Sigmoid colon (tissue), 7 donors: ENCODE measurements around the gene KLF11. TPM values are rescaled to one million over a fixed set of nuclear protein-coding genes. Genes with fewer than 3 reads are reported as not detected.
A peak's percentile ranks its signal among the peaks of the same experiment; 100 is the strongest.

Source experiments
- DNase-seq: peaks from one replicate; pipeline ENCODE4 v3.0.0-alpha.2; 2019
- H3K27ac ChIP-seq, 4 donors: fragments of 200-600 bp; sonication (generic); one replicate each; pipeline ENCODE4 v1.5.1; 2016 to 2019; ENCODE audit warnings: mild to moderate bottlenecking in 1 of 4
- H3K27me3 ChIP-seq, 3 donors: fragments of 200-600 bp; sonication (generic); one replicate each; pipeline ENCODE4 v1.5.1; 2019; ENCODE audit warnings: mild to moderate bottlenecking in 1 of 3
- H3K36me3 ChIP-seq, 4 donors: fragments of 200-600 bp; sonication (generic); one replicate each; pipeline ENCODE4 v1.5.1; 2016 to 2019
- H3K4me1 ChIP-seq, 4 donors: fragments of 200-600 bp; sonication (generic); one replicate each; pipeline ENCODE4 v1.5.1; 2017 to 2019
- H3K4me3 ChIP-seq, 4 donors: fragments of 200-600 bp; sonication (generic); one replicate each; pipeline ENCODE4 v1.5.1; 2017 to 2019; ENCODE audit warnings: mild to moderate bottlenecking in 2 of 4, moderate library complexity in 1 of 4
- H3K9me3 ChIP-seq, 4 donors: fragments of 200-600 bp in 3 of 4; sonication (generic) in 3 of 4; one replicate each; pipeline versions ENCODE4 v1.5.1 to v1.6.1; 2013 to 2019
- CTCF ChIP-seq, 4 experiments: fragments of 450-650 bp in 3 of 4; fragments of 200-600 bp in 1 of 4; IDR thresholded peaks; one replicate each; pipeline ENCODE4 v1.5.1; 2016 to 2019; ENCODE audit warnings: antibody characterized with exemption in 4 of 4, mild to moderate bottlenecking in 3 of 4, moderate library complexity in 2 of 4
- EP300 ChIP-seq, 4 donors: sonication (generic); formaldehyde crosslinking; IDR thresholded peaks; one replicate each; pipeline ENCODE4 v1.6.1; 2017; ENCODE audit warnings: antibody characterized with exemption in 4 of 4
- POLR2A ChIP-seq, 2 donors: fragments of 450-650 bp; IDR thresholded peaks; one replicate each; pipeline ENCODE4 v1.6.1; 2016; ENCODE audit warnings: antibody characterized with exemption in 2 of 2, mild to moderate bottlenecking in 2 of 2, moderate library complexity in 2 of 2
- POLR2AphosphoS5 ChIP-seq, 4 donors: sonication (generic); formaldehyde crosslinking; IDR thresholded peaks; one replicate each; pipeline ENCODE4 v1.6.1; 2017; ENCODE audit warnings: antibody characterized with exemption in 4 of 4
- WGBS, 2 donors: extraction: QIAGEN DNeasy Blood & Tissue Kit; methylation state at CpG; one replicate each; pipeline ENCODE4 v1.1.7; 2013; 5-methylcytosine and 5-hydroxymethylcytosine counted together
- intact Hi-C: fragments of 100-400 bp; cut with DNase I; formaldehyde crosslinking; loops from one replicate; pipeline ENCODE4 v1.15.1; 2023
- polyA plus RNA-seq, 3 donors: library from polyadenylated mRNA; stranded (reverse); fragments of 200-250 nt; gene quantifications; one replicate each; pipeline ENCODE4 v1.2.3, GENCODE V29; 2013
- total RNA-seq, 4 donors: library from RNA; depleted of rRNA; stranded (reverse); fragments of >200 nt; gene quantifications; one replicate each; pipeline ENCODE4 v1.1.0, GENCODE V29; 2016
- donor health status: healthy with polysubstance abuse.
- donor health status: Bipolar disorder and iron deficiency.
- donor health status: healthy.

Gene KLF11
- total and polyA plus RNA-seq, 7 donors: 3.9 to 41.3 (median 18.5) TPM

- DNase-seq: no peak
- TF ChIP-seq EP300 (IDR thresholded peaks at IDR 0.05) (no peak), CTCF (IDR thresholded peaks at IDR 0.05) (no peak), POLR2A (IDR thresholded peaks at IDR 0.05) (no peak), POLR2AphosphoS5 (IDR thresholded peaks at IDR 0.05) (no peak)
- H3K9me3 ChIP-seq: no peaks in the 10 kb centered on the region
- no peaks in the 10 kb centered on the region for H3K36me3 ChIP-seq
- H3K27ac ChIP-seq: no peak overlapping the region
- no peaks in the 10 kb centered on the region for H3K27me3 ChIP-seq
- H3K4me3 ChIP-seq: no peak overlapping the region
- whole genome bisulfite sequencing, 2 donors: 71 to 81% methylated on average over 5 of the region's 5 CpGs
- peaks cover 0 to 10% (median 5%) of the 10 kb centered on the region in 4 donors for H3K4me1 ChIP-seq
- intact Hi-C loops: no loop called here
These were observed 41.8 kb upstream of the KLF11 start for GRCh38 chr2:10001586-10001985.

GRCh38 chr2:10002109-10002508 is 41.2 kb upstream of the KLF11 start:
- no peak for TF ChIP-seq EP300 (IDR thresholded peaks at IDR 0.05)
- no peak for TF ChIP-seq CTCF (IDR thresholded peaks at IDR 0.05)
- no peak for TF ChIP-seq POLR2A (IDR thresholded peaks at IDR 0.05)
- no peak for TF ChIP-seq POLR2AphosphoS5 (IDR thresholded peaks at IDR 0.05)
- no peak overlapping the region for H3K27ac ChIP-seq
- H3K4me1 ChIP-seq: peaks cover 0 to 11% (median 9%) of the 10 kb centered on the region in 4 donors
- no peaks in the 10 kb centered on the region for H3K36me3 ChIP-seq
- H3K4me3 ChIP-seq: no peak overlapping the region
- WGBS, 2 donors: 52 to 80% methylated on average over 5 of the region's 5 CpGs
- no peaks in the 10 kb centered on the region for H3K27me3 ChIP-seq
- DNase-seq: no peak
- intact Hi-C loops: no loop called here
- H3K9me3 ChIP-seq: no peaks in the 10 kb centered on the region

- intact Hi-C loops: no loop called here
- H3K27me3 ChIP-seq: no peaks in the 10 kb centered on the region
- peak; percentile 51 for DNase-seq
These were observed 40.7 kb upstream of the KLF11 start for GRCh38 chr2:10002681-10003080.

GRCh38 chr2:10003206-10004125 is 39.9 kb upstream of the KLF11 start:
- no peak overlapping the region for H3K27ac ChIP-seq
- intact Hi-C loops: no loop called here
- no peak for TF ChIP-seq POLR2A (IDR thresholded peaks at IDR 0.05)
- TF ChIP-seq EP300 (IDR thresholded peaks at IDR 0.05): peak in 2 of 4 donors; percentile 13 to 29
- TF ChIP-seq CTCF (IDR thresholded peaks at IDR 0.05): no peak
- peak in 1 of 4 donors; percentile 35 for TF ChIP-seq POLR2AphosphoS5 (IDR thresholded peaks at IDR 0.05)
- peak; percentile 39 for DNase-seq
- no peaks in the 10 kb centered on the region for H3K27me3 ChIP-seq
- WGBS, 2 donors: 93 to 94% methylated on average over 20 of the region's 20 CpGs
- H3K9me3 ChIP-seq: no peaks in the 10 kb centered on the region
- no peaks in the 10 kb centered on the region for H3K36me3 ChIP-seq
- peaks cover 0 to 25% (median 22%) of the 10 kb centered on the region in 4 donors for H3K4me1 ChIP-seq
- no peak overlapping the region for H3K4me3 ChIP-seq

More at GRCh38 chr2:10002681-10003080, 40.7 kb upstream of the KLF11 start:
- Histone ChIP-seq H3K4me1 (peaks cover 0 to 17% (median 14%) of the 10 kb centered on the region in 4 donors), H3K27ac (no peak overlapping the region), H3K4me3 (no peak overlapping the region), H3K9me3 (no peaks in the 10 kb centered on the region), H3K36me3 (no peaks in the 10 kb centered on the region)
- TF ChIP-seq POLR2A (IDR thresholded peaks at IDR 0.05) (no peak), POLR2AphosphoS5 (IDR thresholded peaks at IDR 0.05) (no peak), EP300 (IDR thresholded peaks at IDR 0.05) (no peak), CTCF (IDR thresholded peaks at IDR 0.05) (no peak)
- WGBS, 2 donors: 94 to 95% methylated on average over 9 of the region's 9 CpGs
